HG03095 (cell line): ENCODE data around the gene CTR9.
A peak's percentile ranks its signal among the peaks of the same experiment; 100 is the strongest.

Experiments used
- ATAC-seq: cut with Tn5 transposase; IDR thresholded peaks from one replicate; pipeline ENCODE4 v1.9.1; 2021; ENCODE audit warnings: moderate library complexity; ENCODE audit not compliant: unreplicated experiment

Gene CTR9

GRCh38 chr11:10779086-10779485 lies 28.0 kb downstream of the CTR9 start:
- ATAC-seq = no peak

GRCh38 chr11:10780040-10780439 lies 29.0 kb downstream of the CTR9 start:
- ATAC-seq = no peak

- no peak for ATAC-seq
These were observed 33.4 kb downstream of the CTR9 start for GRCh38 chr11:10784232-10785145.

- ATAC-seq = no peak
These were observed 34.1 kb downstream of the CTR9 start for GRCh38 chr11:10785146-10785474.

- no peak for ATAC-seq
These were observed 35.4 kb downstream of the CTR9 start for GRCh38 chr11:10786451-10786850.

GRCh38 chr11:10792385-10793068 lies 41.5 kb downstream of the CTR9 start:
- peak; percentile 87 for ATAC-seq

GRCh38 chr11:10793470-10794255 lies 42.6 kb downstream of the CTR9 start:
- no peak for ATAC-seq

- no peak for ATAC-seq
These were observed 45.1 kb downstream of the CTR9 start for GRCh38 chr11:10796191-10796590.

GRCh38 chr11:10797001-10797400 lies 46.0 kb downstream of the CTR9 start:
- ATAC-seq = no peak

GRCh38 chr11:10797531-10797930 lies 46.5 kb downstream of the CTR9 start:
- ATAC-seq = no peak

- ATAC-seq = no peak
These were observed 47.4 kb downstream of the CTR9 start for GRCh38 chr11:10798330-10798928.

GRCh38 chr11:10800292-10800691 lies 49.2 kb downstream of the CTR9 start:
- no peak for ATAC-seq

GRCh38 chr11:10803676-10804075 lies 52.6 kb downstream of the CTR9 start:
- no peak for ATAC-seq

GRCh38 chr11:10805741-10806140 lies 54.7 kb downstream of the CTR9 start:
- ATAC-seq = no peak

GRCh38 chr11:10806206-10806605 lies 55.2 kb downstream of the CTR9 start:
- no peak for ATAC-seq

GRCh38 chr11:10807493-10808234 lies 56.6 kb downstream of the CTR9 start:
- peak; percentile 9 for ATAC-seq

GRCh38 chr11:10808235-10808552 lies 57.1 kb downstream of the CTR9 start:
- peak; percentile 17 for ATAC-seq

GRCh38 chr11:10808553-10809372 lies 57.7 kb downstream of the CTR9 start, which contains the start of gene EIF4G2:
EIF4G2 (minus strand) TSS chr11:10808926.
- ATAC-seq = peak; percentile 93

GRCh38 chr11:10809373-10810160 lies 58.5 kb downstream of the CTR9 start:
- peak; percentile 20 for ATAC-seq
